Ascending aorta (tissue), 2 donors: ENCODE data around the gene HTRA2. TPM values are rescaled to one million over a fixed set of nuclear protein-coding genes. Genes with fewer than 3 reads are reported as not detected.

Experiments used
- DNase-seq, 2 donors: peaks; one replicate each; pipeline ENCODE4 v3.0.0-alpha.2; 2019; ENCODE audit warnings: low spot score in 2 of 2
- H3K27ac ChIP-seq, 2 donors: fragments of 200-600 bp; sonication (generic); one replicate each; pipeline ENCODE4 v1.5.1; 2016 to 2017; ENCODE audit warnings: mild to moderate bottlenecking in 1 of 2
- H3K27me3 ChIP-seq: fragments of 200-600 bp; sonication (generic); one replicate; pipeline ENCODE4 v1.5.1; 2017
- H3K36me3 ChIP-seq, 2 donors: fragments of 200-600 bp; sonication (generic); one replicate each; pipeline ENCODE4 v1.5.1; 2016
- H3K4me1 ChIP-seq, 2 donors: fragments of 200-600 bp; sonication (generic); one replicate each; pipeline ENCODE4 v1.5.1; 2016 to 2017; ENCODE audit warnings: mild to moderate bottlenecking in 1 of 2
- H3K4me3 ChIP-seq, 2 donors: fragments of 200-600 bp; sonication (generic); one replicate each; pipeline ENCODE4 v1.5.1; 2016 to 2017; ENCODE audit warnings: mild to moderate bottlenecking in 1 of 2
- H3K9me3 ChIP-seq, 2 donors: fragments of 200-600 bp; sonication (generic); one replicate each; pipeline ENCODE4 v1.5.1; 2016
- intact Hi-C: fragments of 100-400 bp; cut with DNase I; formaldehyde crosslinking; loops from one replicate; pipeline ENCODE4 v1.15.1; 2023
- total RNA-seq: library from RNA; depleted of rRNA; stranded (reverse); fragments of >200 nt; gene quantifications from one replicate; pipeline ENCODE4 v1.1.0, GENCODE V29; 2016
- TF ChIP-seq, protein P1 (sequence below), 3 experiments: fragments of 200-600 bp in 2 of 3; fragments of 450-650 bp in 1 of 3; sonication (generic) in 2 of 3; IDR thresholded peaks; one replicate each; pipeline ENCODE4 v1.5.1; 2016 to 2019; ENCODE audit warnings: antibody characterized with exemption in 3 of 3, mild to moderate bottlenecking in 1 of 3, moderate library complexity in 1 of 3

Gene HTRA2
- total RNA-seq, 1 donor from 2014 or later = 80.1 TPM

DNA sequence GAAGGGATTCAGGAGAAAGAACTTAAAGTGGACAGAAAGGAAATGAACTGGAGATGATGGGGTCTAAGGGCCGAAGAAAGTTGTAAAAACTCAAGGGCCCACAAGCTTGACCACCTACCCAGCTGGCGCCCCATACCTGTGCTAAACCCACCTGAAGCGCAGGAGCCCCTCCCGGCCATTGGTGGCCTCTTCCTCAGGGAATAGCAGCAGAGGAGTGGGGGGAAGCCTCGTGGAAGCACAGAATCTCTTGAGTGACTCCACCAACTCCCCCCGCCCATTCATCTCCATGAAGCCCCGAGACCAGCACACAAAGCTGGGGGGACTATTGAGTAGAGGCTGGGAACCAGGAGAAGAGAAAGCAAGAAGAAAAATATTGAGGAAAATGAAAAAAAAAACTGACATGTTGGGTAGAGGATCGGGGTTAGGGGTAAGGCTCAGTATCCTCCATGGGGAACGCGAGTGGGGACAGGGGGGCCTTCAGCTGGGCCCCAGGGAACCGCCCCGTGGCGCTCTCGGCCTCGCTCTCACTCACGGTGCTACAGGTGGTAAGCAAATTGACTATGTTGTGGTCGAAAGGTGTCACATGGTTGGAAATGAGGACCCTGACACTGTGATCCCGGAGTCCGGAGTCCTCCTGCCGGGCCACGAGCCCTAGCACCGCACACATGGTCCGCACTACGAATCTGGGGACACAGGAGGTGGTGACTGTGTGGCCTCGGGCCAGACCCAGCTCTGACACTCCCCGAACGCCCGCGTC is 955 bp upstream of the HTRA2 start:
- no peak for DNase-seq
- Histone ChIP-seq H3K27ac (peak overlapping the region; percentile 84 to 88), H3K36me3 (peaks cover 15 to 43% of the 10 kb centered on the region in 2 donors), H3K9me3 (no peaks in the 10 kb centered on the region), H3K27me3 (no peaks in the 10 kb centered on the region), H3K4me3 (peak overlapping the region; percentile 78 to 85), H3K4me1 (peaks cover 13 to 21% of the 10 kb centered on the region in 2 donors)
- intact Hi-C loops = loop anchor here (1.0 to 2.0 kb wide), 4 partner anchors 21 to 70 kb away; partner anchors contain the start of genes DOK1, PCGF1, TTC31 and WBP1
- TF ChIP-seq, protein P1, sequence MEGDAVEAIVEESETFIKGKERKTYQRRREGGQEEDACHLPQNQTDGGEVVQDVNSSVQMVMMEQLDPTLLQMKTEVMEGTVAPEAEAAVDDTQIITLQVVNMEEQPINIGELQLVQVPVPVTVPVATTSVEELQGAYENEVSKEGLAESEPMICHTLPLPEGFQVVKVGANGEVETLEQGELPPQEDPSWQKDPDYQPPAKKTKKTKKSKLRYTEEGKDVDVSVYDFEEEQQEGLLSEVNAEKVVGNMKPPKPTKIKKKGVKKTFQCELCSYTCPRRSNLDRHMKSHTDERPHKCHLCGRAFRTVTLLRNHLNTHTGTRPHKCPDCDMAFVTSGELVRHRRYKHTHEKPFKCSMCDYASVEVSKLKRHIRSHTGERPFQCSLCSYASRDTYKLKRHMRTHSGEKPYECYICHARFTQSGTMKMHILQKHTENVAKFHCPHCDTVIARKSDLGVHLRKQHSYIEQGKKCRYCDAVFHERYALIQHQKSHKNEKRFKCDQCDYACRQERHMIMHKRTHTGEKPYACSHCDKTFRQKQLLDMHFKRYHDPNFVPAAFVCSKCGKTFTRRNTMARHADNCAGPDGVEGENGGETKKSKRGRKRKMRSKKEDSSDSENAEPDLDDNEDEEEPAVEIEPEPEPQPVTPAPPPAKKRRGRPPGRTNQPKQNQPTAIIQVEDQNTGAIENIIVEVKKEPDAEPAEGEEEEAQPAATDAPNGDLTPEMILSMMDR (IDR thresholded peaks at IDR 0.05) = no peak

DNA sequence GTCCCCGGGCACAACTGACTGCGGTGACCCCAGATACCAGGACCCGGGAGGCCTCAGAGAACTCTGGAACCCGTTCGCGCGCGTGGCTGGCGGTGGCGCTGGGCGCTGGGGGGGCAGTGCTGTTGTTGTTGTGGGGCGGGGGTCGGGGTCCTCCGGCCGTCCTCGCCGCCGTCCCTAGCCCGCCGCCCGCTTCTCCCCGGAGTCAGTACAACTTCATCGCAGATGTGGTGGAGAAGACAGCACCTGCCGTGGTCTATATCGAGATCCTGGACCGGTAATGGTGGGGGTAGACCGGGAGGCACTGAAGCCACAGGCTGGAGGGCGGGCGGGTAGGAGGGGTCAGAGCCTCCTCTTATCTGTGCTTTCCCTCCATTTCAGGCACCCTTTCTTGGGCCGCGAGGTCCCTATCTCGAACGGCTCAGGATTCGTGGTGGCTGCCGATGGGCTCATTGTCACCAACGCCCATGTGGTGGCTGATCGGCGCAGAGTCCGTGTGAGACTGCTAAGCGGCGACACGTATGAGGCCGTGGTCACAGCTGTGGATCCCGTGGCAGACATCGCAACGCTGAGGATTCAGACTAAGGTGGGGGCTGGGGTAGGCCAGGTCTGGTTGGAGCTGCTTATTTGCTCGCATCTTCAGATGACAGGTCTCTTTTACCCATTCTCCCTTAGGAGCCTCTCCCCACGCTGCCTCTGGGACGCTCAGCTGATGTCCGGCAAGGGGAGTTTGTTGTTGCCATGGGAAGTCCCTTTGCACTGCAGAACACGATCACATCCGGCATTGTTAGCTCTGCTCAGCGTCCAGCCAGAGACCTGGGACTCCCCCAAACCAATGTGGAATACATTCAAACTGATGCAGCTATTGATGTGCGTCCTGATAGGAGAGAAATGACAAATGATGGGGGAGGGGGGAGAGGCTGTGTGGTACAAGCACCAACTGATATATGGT is 780 bp downstream of the HTRA2 start:
- Histone ChIP-seq H3K27ac (peak overlapping the region; percentile 79 to 84), H3K4me1 (peaks cover 13 to 21% of the 10 kb centered on the region in 2 donors), H3K36me3 (peaks cover 15 to 43% of the 10 kb centered on the region in 2 donors), H3K27me3 (no peaks in the 10 kb centered on the region), H3K9me3 (no peaks in the 10 kb centered on the region), H3K4me3 (peak overlapping the region; percentile 78 to 85)
- intact Hi-C loops = loop anchor here (1.0 to 5.0 kb wide), 2 partner anchors 57 to 122 kb away; partner anchors contain the start of gene SEMA4F
- DNase-seq = no peak
- TF ChIP-seq, protein P1 (IDR thresholded peaks at IDR 0.05) = no peak

DNA sequence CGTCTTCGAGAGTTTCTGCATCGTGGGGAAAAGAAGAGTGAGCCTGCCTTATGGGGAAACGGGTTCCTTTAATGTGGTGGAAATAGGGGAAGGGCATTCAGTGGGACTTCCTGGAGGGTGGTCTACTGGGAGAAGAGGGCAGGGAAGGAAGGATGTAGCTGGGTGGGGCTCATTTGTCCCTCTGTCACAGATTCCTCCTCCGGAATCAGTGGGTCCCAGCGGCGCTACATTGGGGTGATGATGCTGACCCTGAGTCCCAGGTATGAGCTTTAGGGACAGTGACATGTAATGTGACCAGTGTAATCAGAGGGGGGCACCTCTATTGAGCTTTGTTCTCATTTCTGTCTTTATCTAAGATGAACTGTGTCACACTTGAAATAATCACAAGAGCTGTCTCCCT is 1.9 kb downstream of the HTRA2 start:
- peaks cover 9 to 33% of the 10 kb centered on the region in 2 donors for H3K36me3 ChIP-seq
- H3K27me3 ChIP-seq = no peaks in the 10 kb centered on the region
- H3K4me1 ChIP-seq = peaks cover 13 to 21% of the 10 kb centered on the region in 2 donors
- intact Hi-C loops = loop anchor here (5.0 kb wide), 1 partner anchor 121 kb away; the partner anchor contains the start of gene SEMA4F
- no peak for DNase-seq
- H3K9me3 ChIP-seq = no peaks in the 10 kb centered on the region
- H3K4me3 ChIP-seq = no peak overlapping the region
- H3K27ac ChIP-seq = peak overlapping the region in 1 of 2 donors; percentile 79
- TF ChIP-seq, protein P1 (IDR thresholded peaks at IDR 0.05) = no peak

DNA sequence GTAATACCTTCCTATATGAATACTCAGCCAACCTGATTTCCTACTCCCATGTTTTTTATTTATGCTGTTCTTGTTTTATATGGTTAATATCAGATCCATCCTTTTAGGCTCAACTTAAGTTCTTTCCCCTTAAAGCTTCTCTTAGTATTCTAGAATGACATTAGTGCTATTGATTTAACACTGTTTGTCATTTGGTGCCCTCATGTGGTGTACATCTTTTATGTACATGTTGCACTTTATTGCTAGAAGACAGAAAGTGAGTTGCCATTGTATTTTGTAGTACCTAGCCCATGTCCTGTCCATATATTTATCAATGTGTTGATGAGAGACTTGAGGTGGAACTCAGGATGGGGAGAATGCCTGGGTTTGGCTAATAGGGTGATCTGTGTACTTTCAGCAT is 2.5 kb downstream of the HTRA2 start:
- TF ChIP-seq, protein P1 (IDR thresholded peaks at IDR 0.05) = no peak
- DNase-seq = no peak
- peaks cover 13 to 21% of the 10 kb centered on the region in 2 donors for H3K4me1 ChIP-seq
- no peaks in the 10 kb centered on the region for H3K9me3 ChIP-seq
- H3K36me3 ChIP-seq = peaks cover 4 to 27% of the 10 kb centered on the region in 2 donors
- intact Hi-C loops = loop anchor here (5.0 kb wide), 1 partner anchor 120 kb away; the partner anchor contains the start of gene SEMA4F
- H3K27me3 ChIP-seq = no peaks in the 10 kb centered on the region
- no peak overlapping the region for H3K4me3 ChIP-seq
- H3K27ac ChIP-seq = no peak overlapping the region

DNA sequence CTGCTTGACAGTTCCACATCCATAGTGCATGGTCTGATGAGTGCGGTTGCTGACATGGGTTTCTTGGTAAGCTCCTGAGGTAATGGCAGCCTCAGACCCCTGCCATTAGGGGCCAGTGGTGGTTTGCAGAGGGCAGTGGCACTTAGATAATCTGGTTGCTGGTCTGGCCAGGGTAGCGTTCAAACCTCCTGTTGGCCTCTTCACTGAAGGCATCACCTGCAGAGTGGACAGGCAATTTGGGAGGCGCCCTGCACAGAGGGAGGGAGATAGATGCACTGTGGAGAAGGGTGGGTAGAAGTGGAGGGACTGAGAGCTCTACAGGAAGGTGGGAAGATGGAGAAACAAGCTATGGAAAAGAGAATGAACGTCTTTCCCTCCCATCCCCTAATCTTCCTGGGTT is 3.7 kb downstream of the HTRA2 start:
- no peak overlapping the region for H3K27ac ChIP-seq
- peaks cover 0 to 19% of the 10 kb centered on the region in 2 donors for H3K36me3 ChIP-seq
- H3K9me3 ChIP-seq = no peaks in the 10 kb centered on the region
- TF ChIP-seq, protein P1 (IDR thresholded peaks at IDR 0.05) = no peak
- no peak overlapping the region for H3K4me3 ChIP-seq
- H3K4me1 ChIP-seq = peaks cover 11 to 19% of the 10 kb centered on the region in 2 donors
- H3K27me3 ChIP-seq = no peaks in the 10 kb centered on the region
- DNase-seq = no peak
- intact Hi-C loops = loop anchor here (5.0 kb wide), 1 partner anchor 119 kb away; the partner anchor contains the start of gene SEMA4F
